Activated CD4-positive, alpha-beta T cell treated with anti-CD3 and anti-CD28 coated beads, Interleukin-2, amount 50 U/mL, for 4 hours (primary cell): ENCODE measurements around the gene GLMN.
A peak's percentile ranks its signal among the peaks of the same experiment; 100 is the strongest.

Experiments used
- DNase-seq, 2 experiments: peaks; one replicate each; pipeline ENCODE4 v3.0.0-alpha.2; 2020

The GLMN gene, protein sequence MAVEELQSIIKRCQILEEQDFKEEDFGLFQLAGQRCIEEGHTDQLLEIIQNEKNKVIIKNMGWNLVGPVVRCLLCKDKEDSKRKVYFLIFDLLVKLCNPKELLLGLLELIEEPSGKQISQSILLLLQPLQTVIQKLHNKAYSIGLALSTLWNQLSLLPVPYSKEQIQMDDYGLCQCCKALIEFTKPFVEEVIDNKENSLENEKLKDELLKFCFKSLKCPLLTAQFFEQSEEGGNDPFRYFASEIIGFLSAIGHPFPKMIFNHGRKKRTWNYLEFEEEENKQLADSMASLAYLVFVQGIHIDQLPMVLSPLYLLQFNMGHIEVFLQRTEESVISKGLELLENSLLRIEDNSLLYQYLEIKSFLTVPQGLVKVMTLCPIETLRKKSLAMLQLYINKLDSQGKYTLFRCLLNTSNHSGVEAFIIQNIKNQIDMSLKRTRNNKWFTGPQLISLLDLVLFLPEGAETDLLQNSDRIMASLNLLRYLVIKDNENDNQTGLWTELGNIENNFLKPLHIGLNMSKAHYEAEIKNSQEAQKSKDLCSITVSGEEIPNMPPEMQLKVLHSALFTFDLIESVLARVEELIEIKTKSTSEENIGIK

DNA sequence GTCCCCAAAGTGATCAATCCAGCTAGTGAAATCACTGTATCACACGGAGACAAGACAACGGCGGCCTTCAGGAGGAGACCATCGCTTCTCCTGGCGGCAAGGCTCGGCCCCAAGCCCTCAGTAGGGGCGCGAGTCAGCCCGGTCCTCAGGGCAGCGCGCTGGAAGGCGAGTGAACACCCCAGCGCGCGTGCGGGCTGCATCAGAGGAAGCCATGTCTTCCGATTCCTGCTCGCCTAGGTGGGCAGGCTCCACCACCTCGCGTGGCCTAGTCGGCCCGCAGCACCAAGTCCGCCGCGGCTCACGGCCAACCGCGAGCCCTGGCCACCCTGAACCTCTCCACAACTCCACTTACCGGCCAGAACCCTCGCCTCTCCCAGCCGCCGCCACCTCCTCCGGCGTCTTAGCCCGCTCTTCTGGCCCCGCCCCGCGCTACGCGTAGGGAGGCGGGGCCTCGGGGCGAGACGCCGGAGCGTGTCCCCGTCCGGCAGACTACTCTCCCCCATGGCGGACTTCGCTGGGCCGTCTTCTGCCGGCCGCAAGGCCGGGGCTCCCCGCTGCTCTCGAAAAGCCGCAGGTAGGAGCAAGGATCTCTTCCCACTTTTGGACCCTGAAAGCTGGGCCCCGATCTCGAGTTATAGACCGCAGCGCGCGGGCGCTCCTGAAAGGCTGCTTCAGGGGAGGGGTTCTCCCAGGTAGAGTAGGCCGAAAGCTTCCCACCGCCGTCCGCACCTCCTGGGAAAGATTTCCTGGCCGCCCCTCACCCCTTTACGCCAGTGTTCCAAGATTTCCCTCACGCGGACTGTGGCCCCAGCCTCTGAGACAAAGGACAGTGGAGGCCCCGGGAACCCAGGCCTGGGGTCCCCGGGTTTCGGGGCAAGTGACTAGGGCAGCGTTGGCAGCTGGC lies at the start of gene GLMN, which contains the start of gene RPAP2:
GLMN (minus strand) TSS at position 415 of the 904 bp plus-strand sequence. CDS start 988 bp downstream, outside the sequence.
RPAP2 (plus strand) TSS at position 487 of the 904 bp plus-strand sequence; CDS start at position 502, 15 bp downstream.
- DNase-seq = peak; percentile 52 to 58

DNA sequence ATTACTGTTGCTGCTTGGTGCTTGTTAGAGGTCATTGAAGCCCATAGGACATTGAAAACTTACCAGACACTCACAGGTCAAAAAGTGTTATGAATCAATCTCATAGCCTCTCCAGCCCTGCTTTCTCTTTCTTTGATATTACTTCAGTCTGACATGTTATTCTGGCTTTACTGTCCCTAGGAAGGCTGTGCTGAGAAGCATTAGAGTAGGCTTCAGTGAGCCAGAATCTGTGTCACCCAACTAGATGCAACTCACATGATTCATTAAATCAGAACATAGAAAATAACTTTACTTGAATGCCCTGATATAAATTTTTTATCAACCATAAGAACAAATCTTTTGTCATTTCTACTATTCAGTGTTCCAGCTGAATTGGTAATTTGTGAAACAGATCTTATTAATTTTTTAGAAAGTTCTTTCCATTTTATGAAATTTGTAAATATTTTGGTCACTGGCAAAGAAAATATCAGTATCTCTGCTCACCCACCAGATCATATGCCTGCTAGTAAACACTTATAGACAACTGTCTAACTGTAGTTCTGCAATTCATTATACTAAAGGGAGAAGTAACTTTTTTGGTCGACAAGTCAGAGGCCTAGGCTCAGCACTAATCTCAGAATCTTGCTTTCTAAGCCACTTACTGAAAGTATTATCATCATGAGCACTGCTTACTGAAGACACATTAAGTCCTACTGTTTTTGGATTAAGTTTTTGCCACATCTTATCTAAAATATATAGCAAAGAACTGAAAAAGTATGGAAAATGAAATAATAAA lies 48.3 kb upstream of the GLMN start:
- no peak for DNase-seq

DNA sequence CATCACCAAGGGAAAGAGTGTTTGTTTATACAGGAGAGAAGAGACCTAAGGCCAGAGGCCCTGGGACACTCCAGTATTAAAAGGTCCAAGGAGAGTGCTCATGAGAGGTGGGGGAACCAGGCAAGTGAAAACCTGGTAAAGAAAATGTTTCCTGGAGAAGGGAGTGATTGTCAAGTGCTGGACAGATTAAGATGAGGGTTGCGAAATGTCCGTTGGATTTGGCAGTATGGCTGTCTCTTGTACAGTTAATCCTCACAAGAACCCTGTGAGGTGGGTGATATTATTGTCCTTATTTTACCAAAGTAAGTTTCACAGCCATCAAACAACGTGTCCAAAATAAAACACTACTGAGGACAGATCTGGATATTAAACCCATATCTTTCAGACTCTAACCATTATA lies 44.3 kb upstream of the GLMN start:
- no peak for DNase-seq

DNA sequence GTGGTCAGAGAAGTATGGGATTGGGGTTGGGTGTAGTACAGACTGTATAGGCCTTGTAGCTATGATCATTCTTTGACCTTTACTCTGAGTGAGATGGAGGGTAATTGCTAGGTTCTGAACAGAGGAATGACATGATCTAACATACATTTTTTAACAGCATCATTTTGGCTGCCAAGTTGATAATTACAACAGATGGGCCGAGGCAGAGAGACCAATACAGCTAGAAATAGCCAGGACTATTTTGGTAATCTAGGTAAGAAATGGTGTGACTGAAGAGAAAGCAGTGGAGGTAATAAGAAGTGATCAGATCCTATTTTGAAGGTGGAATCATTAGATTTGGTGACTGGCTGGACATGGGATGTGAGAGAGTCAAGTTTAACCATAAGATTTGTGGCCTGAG lies 43.6 kb upstream of the GLMN start:
- no peak for DNase-seq

DNA sequence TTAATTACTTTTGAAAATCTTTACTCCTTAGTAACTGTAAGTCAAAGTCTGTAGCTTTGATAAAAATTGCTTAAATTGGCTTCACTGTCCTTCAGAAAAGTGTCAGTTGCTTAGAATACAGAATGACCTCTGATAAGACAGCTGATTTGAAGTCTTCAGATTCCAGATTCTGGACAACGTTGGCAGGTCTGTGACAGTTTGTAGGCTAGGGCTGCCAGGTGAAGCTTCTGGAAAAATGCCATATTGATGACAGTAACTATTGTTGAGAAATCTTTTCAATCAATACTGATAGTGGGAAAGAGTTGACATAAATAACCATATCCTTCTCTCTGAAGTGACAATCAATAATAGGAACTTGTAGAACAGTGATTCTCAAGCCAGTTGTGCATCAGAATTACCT lies 41.4 kb upstream of the GLMN start:
- no peak for DNase-seq

DNA sequence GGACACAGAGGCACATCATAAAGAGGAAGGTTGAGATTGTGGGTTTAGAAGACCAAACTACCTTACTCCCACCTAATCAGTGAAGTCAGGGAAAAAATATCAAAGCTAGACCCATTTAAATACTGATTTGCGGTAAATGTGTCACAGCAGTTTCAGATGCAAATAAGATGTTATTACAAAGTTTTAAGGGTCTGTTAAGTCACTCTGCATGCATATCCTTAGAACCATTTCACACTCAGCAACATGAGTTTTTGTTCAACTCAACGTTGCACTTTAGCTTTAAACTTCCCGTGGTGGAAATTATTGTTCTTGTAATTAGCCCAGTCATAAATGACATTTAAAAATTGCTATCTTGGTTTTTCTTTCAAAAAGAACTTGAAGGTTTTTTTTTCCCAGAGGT lies 34.9 kb upstream of the GLMN start:
- no peak for DNase-seq

DNA sequence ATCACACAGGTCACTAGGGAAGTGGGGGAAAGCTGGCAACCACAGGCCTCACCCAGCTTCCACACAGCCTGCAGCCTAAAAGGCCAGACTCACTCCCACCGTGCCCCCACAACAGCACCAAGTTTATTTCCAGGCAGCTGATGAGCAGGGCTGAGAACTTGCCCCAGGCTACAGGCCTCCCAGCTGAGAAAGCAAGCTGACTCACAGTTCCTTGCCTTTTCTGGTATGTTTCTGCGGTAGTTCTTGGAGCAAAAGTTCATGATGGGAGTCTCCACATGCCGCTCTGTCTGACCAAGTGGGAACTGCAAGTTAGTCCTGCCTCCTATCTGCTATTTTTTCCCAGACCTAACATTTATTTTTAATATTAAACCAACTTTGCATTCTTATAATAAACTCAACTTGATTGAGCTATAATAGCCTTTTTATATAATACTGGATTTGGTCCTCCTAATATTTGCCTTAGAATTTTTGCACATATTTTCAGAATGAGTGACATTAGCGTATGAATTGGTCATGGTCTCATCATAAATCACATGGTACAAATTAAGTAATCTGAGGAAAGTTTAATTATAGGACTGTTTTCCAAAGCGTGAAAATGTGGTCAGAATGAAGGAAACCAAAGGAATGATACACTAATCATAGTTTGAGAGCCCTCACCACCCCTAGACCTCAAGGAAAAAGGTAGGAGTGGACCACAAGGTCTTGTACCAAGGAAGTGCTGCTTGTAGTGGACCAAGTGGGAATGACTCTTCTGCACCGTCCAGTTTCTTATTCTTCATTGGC lies 30.8 kb upstream of the GLMN start:
- no peak for DNase-seq

DNA sequence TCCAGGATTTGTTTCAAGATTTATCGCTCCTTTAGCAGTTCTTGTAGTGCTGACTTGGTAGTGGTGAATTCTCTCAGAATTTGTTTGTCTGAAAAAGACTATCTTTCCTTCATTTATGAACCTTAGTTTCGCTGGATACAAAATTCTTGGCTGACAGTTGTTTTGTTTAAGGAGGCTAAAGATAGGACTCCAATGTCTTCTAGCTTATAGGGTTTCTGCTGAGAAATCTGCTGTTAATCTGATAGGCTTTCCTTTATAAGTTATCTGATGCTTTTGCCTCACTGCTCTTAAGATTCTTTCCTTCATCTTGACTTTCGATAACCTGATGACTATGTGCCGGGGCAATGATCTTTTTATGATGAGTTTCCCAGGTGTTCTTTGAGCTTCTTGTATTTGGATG lies 29.0 kb upstream of the GLMN start:
- no peak for DNase-seq

DNA sequence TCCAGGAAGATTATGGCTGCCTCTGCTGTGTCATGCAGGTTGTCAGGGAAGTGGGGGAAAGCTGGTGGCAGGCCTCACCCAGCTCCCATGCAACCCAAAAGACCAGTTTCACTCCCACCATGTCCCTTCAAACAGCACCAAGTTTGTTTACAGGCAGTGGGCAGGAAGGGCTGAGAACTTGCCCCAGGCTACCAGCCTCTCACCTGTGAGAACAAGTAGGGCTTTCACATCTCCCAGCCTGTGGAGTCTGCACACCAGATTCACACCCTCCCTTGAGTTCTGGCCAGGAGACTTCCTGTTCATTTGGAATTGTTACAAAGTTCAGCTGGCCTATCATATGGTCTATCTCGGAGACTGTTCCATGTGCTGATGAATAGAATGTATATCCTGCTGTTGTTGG lies 27.9 kb upstream of the GLMN start:
- DNase-seq = no peak

DNA sequence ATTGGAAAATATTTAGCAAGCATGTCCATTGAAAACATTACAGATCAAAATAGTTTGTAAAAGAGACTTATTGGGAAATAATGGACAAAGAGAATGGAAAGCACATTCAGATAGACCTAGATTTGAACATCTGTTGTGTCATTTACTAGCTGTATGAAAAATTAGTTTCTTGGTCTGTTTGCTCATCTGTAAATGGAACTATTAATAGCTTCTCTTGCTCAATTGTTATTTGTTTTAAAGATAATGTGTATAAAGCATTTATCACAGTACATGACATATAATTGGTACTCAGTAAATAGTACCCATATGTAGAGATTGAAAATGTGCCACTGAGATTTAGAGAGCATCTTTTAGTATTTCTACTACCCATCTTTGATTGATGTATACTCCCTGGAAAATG lies 26.0 kb upstream of the GLMN start:
- no peak for DNase-seq

DNA sequence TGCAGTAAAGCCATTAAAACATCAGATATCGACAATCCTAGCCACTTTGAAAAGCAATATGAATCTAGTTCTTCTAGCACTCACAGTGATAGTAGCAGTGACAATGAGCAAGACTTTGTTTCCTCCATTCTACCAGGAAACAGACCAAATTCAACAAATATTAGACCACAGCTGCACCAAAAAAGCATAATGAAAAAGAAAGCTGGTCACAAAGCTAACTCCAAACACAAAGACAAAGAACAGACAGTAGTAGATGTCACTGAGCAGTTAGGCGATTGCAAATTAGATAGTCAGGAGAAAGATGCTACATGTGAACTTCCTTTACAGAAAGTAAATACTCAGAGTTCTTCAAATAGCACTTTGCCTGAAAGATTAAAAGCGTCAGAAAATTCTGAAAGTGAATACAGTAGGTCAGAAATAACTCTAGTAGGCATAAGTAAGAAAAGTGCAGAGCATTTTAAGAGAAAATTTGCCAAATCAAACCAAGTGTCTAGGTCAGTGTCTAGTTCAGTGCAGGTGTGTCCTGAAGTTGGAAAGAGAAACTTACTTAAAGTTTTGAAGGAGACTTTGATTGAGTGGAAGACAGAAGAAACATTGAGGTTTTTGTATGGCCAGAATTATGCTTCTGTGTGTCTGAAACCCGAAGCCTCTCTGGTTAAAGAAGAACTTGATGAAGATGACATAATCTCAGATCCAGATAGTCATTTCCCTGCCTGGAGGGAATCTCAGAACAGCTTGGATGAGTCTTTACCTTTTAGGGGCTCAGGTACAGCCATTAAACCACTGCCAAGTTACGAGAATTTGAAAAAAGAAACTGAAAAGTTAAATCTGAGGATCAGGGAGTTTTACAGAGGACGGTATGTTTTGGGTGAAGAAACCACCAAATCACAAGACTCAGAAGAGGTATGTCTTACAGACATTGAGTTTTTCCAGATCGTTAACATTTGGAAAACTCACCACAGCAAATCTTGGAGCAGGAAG lies 25.0 kb upstream of the GLMN start:
- no peak for DNase-seq

DNA sequence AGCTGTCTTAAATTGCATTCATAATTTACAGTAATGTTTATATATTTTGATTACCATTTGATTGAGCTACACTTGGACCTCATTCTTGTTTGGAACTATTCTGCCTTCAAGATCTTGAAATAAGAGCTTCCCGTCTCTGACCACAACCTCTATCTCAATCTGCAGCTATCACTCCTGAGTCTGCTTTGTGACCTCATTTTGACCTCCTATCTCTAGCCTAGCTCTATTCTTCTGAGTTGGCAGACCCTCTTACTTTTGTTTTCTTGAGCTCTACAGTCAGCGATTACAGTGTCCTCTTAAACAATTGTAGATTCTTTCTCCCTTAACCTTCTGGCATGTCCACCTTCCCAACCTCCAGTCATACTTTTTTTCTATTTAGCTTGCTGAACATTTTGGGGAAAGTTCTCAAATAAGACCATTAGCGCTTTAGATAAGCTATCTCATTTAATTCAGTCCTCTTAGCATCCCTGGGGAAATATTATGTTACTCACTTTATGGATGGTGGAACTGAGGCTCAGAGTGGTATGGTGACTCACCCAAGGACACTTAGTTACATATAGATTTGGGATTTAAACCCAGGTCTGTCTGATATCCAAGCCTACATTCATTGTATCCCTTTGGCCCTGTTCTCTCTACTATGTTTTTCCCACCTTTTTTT lies 19.2 kb upstream of the GLMN start:
- no peak for DNase-seq

DNA sequence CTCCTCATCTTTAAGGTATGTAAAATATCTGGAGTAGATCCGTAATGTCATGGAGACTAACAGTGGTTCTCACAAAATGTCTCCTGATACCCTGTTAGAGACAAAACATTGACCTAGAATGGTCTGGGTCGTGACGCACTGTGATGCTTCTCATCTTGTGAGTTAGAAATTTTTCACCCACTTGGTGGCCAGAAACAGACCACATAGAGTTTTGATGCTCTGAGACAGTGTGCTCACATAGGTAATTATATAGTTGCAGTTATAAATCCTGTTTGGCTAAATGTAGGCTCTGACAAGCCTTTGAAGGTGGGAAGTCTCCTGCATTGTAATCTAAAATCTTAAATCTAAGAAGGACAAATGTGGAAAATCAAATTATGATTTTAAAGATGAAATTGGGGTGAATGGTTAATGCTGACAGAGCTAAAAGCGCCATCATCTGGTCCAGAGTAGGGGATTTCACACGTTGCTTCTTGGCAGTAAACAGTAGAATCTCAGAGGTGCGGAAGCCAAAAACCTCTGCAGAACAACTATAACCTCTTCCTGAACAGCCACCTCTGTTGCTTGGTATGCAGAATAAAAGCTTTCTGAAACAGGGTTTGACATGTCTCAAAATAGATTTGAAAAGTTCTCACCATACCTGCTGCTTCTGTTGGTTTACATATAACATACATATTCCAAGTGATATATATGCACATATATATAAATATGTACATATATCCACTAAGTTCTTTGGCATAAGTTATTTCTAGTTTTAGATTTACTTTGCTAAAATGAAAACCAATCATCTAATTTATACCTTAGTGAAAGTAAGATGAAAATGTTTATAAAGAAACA lies 17.2 kb upstream of the GLMN start:
- peak in 1 of 2 experiments; percentile 13 for DNase-seq

DNA sequence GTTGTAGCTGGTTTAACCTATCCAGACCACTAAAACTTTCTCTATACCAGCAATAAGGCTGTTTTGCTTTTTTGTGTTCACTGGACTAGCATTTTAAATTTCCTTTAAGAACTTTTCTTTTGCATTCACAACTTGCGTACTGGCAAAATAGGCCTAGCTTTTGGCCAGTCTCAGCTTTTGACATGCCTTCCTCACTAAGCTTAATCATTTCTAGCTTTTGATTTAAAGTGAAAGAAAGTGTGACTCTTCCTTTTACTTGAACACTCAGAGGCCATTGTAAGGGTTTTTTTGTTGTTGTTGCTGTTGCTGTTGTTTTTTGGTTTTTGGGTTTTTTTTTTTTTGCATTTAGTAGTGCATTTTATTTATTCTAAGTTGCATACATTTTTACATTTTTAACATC lies 15.2 kb upstream of the GLMN start:
- no peak for DNase-seq

DNA sequence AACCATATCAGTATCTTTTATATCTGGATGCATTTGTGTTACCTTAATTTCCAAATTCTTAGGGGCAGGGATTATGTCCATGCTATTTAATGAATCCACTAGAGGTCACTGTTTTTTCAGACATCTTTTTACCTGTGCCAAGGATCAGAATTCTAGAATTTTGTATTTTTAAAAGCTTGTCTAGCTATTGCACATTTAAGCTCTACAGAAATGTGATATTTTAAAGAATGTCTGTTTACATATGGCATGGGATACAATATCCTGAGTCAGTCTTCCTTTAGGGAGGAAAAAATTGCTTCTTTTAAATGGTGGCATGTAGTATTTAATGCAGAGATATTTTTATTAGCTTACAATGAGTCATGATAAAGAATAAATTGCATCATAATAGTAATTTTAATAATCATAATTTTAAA lies 11.4 kb upstream of the GLMN start:
- DNase-seq = no peak

DNA sequence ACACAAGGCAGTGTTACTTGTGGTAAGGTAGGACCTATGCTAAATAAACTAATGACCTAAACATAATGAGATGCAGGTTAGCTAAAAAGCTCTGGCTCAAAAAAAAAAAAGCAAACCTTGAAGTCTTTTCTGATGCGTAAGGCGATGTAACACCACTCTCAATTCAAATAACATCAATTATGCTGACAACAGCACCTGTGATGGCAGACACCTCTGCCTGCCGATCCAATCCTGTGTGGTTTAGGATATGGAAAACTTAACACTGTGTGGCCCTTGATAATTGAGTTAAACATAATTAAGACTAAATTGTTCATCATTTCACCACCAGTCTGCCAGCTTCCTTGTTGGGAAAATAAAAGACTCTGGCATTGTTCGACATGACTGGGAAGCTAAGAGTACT lies 9.2 kb upstream of the GLMN start:
- DNase-seq = no peak

DNA sequence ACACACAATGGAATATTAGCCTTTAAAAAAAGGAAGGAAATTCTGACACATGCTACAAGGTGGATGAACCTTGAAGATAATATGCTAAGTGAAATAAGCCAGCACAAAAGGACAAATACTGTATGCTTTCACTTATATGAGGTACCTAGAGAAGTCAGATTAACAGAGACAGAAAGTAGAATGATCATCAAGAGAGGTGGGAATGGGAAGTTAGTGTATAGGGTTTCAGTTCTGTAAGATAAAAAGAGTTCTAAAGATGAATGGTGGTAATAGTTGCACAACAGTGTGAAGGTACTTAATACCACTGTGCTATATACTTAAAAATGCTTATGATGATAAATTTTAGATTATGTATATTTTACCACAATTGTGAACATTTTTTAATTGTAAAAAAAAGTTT lies 7.2 kb upstream of the GLMN start:
- DNase-seq = no peak

DNA sequence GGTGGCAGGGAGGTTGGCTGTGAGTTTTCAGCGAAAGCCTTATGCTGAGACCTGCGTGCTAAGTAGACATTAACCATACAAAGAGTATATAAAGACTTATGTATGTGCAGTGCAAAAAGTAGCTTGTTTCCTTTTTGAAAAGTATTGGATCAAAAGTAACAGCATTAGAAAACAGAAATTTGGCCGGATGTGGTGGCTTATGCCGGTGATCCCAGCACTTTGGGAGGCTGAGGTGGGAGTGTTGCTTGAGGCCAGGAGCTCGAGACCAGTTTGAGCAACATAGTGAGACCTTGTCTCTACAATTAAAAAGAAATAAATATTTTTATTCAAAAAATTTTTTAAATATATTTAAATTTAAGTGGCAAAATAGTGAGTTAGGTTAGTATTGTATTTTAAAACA lies 2.2 kb upstream of the GLMN start:
- DNase-seq = no peak
